GM21526 (cell line): ENCODE measurements around the gene FKRP.
"Not testable (repeated sequence)": the region's sequence is repeated elsewhere in the genome, so short reads cannot be mapped to it uniquely, and the experiment has no call there.

Experiments
- ATAC-seq: cut with Tn5 transposase; IDR thresholded peaks from one replicate; pipeline ENCODE4 v1.9.1; 2021; ENCODE audit warnings: moderate library complexity; ENCODE audit not compliant: unreplicated experiment, low FRiP score

Gene FKRP, protein sequence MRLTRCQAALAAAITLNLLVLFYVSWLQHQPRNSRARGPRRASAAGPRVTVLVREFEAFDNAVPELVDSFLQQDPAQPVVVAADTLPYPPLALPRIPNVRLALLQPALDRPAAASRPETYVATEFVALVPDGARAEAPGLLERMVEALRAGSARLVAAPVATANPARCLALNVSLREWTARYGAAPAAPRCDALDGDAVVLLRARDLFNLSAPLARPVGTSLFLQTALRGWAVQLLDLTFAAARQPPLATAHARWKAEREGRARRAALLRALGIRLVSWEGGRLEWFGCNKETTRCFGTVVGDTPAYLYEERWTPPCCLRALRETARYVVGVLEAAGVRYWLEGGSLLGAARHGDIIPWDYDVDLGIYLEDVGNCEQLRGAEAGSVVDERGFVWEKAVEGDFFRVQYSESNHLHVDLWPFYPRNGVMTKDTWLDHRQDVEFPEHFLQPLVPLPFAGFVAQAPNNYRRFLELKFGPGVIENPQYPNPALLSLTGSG

DNA sequence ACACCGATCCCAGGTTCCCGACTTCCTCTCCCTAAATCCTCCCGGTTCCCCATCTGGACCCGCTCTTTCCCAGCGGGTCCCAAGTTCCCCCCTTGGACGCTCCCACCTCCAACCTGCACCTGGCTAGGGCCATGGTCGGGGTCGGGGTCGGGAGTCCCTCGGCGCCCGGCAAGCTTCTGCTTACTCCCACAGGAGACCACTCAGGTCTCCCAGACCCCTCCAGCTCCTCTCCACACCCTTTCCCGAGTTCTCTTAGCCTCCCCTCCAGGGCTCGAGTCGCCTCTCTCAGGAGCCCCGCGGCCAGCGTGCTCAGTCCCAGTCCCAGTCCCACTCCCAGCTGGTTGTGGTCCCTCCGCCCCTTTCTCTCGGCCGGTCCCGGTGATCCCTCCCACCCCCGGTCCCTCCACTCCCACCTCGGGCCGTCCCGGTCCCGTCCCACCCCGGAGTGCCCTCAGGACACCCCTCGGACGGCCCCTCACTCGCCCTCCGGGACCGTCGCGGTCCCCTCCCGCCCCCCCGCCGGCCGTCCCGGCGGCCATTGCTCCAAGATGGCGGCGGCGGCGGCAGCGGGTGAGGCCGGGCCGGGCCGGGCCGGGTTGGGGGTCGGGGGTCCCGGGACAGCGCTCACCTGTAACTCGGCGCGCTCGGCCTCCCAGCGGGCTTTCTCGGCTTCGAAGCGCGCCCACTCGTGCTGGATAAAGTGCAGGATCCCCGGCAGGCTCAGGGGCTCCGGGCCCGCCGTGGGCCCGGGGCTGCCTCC is at the start of gene FKRP:
Gene FKRP, plus strand, starts transcription at position 537 of the 760 bp plus-strand sequence. CDS start 9,394 bp downstream, outside the sequence.
- ATAC-seq, result no peak

- no peak for ATAC-seq
Measured at GRCh38 chr19:46696866-46697203, 49.0 kb upstream of the FKRP start.

- no peak for ATAC-seq
Measured at GRCh38 chr19:46697204-46697960, 48.5 kb upstream of the FKRP start.

GRCh38 chr19:46698395-46699321 is 47.2 kb upstream of the FKRP start:
- ATAC-seq, result no peak

GRCh38 chr19:46700704-46701103 is 45.2 kb upstream of the FKRP start:
- ATAC-seq, result no peak

- ATAC-seq, result no peak
Measured at GRCh38 chr19:46704379-46705076, 41.3 kb upstream of the FKRP start.

DNA sequence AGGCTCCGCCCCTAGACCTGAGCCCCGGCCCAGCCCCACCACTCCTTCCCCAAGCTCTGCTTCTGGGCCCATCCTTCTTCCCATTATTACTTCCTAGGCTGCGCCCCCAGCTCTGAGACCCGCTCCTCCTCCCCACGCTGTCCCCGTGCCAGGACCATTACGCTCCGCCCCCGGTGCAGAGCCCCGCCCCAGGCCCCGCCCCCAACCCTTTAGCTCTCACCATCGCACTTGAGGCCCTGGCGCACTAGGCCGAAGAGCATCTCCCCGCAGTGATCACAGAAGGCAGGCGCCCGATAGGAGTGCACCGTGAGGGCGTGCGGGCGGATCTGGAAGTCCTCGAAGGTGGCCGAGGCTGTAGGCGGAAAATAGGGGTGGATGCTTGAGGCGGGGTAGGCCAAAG is 35.2 kb upstream of the FKRP start:
- ATAC-seq, result no peak

- ATAC-seq, result not testable (repeated sequence)
Measured at GRCh38 chr19:46712768-46713338, 33.0 kb upstream of the FKRP start.

DNA sequence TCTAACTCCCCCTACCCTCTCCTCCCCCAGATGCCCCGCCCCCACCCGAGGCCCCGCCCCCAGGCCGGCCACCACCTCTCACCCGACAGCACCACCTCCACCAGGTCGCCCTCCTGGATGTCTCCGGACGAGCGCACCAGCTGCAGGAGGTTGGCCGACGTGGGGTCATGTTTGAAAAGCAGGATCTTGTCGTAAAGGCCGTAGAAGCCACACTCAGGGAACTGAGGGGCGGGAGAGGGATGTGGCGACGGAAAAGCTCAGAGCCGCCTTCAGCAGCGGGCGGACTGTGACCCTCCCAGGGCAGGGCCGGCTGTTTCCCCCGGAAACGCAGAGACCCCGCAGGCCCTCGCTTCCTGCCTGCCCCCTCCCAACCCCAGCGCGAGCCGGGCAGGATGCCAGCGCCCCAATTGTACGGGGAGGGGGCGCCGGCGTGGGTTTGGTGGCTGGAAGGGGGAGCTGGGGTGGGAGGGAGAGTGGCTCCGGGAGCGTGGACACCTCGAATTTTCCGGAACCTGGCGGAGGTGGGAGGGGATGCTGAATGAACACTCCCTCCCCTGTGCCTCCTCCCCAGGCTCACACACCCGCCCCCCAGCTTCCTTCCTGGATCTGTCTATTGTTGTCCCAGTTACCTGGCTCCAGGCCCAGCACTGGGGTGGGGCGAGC is 31.9 kb upstream of the FKRP start:
- no peak for ATAC-seq

- no peak for ATAC-seq
Measured at GRCh38 chr19:46714444-46715106, 31.3 kb upstream of the FKRP start.

- ATAC-seq, result no peak
Measured at GRCh38 chr19:46715620-46715974, 30.3 kb upstream of the FKRP start.

DNA sequence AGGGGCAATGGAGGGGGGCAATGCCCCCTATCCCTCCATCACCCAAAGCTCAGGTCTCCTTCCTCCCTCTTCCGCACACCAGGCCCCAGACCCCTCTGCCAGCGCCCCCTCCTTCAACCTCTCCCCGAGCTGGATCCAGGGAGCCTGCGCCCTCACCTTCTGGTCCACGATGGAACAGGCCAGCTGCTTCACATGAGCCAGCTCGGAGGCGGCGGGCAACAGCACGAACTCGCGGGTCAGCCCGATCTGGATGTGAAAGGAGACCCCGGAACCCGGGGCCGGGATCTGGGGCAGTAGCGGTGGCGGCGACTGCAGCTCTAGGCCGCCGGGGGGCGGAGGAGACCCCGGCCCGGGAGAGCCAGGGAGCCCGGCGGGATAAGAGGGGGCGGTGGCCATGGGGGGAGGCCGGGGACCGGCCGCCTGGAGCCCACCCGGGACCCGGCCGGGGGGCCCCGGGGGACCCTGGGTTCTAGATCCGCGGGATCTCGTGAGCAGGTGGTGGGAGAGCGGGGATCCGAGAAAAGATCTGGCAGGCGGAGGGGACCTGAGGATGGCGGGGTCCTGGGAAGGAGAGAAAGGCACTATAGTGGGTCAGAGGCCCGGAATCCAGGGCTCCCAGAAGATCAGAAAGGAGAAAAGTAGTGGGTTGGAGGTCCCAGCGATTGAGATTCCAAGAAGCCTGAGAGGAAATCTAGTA is 29.7 kb upstream of the FKRP start:
- no peak for ATAC-seq

- ATAC-seq, result no peak
Measured at GRCh38 chr19:46716672-46717033, 29.2 kb upstream of the FKRP start.

GRCh38 chr19:46717034-46717715 is 28.7 kb upstream of the FKRP start, which contains the start of gene PRKD2:
Gene PRKD2 (minus strand): TSS chr19:46717114. CDS start chr19:46716370, 744 bp downstream.
- ATAC-seq, result peak; percentile 39

- ATAC-seq, result no peak
Measured at GRCh38 chr19:46717716-46718143, 28.1 kb upstream of the FKRP start.

DNA sequence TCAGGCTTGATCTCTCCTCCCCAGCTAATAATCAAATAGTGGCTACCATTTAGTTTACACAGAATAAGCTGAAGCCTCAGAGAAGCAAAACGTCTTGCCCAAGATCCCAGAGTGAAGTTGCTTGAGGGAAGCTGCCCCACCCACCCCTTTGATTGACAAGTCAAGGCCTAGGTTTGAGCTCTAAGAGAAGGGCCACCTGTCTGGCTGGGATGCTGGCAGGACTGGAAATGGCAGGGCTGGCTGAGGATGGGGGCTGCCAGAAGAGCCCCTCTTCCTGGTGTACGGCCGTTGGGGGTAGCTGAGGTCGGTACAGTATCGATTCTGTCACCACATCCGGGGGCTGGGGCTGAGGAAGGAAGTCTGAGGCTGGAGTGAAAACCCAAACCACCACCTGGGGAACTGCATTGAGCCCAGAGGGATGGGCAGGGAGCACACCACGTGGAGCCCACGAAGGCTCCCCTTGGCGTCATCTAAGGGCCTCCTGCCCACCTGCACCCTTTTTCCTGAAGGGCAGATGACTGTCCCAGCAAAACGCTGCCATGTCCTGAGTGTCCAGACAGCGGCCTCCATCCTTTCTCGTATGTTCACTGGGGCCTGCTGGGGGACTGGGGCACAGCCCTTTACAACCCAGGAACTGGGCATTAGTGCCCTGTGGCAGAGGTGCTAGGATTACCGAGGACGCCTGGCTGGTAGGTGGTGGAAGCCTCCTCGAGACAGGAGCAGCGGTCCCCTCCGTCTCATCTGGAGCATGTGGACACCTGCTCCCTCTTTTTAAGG is 27.5 kb upstream of the FKRP start:
- ATAC-seq, result no peak
